NCI-H2029 treated with DMSO at 0.1 percent for 48 hours (cell line): ENCODE measurements around the gene CAPN10.
"Not testable (repeated sequence)": the region's sequence is repeated elsewhere in the genome, so short reads cannot be mapped to it uniquely, and the experiment has no call there.

ENCODE experiments used
- DNase-seq: peaks from one replicate; lab custom pipeline; 2025; lab: John Stamatoyannopoulos, UW

The CAPN10 gene

GRCh38 chr2:240603081-240603835 lies 16.7 kb downstream of the CAPN10 start:
- no peak for DNase-seq

- DNase-seq: no peak
Measured at GRCh38 chr2:240603846-240604245, 17.3 kb downstream of the CAPN10 start.

GRCh38 chr2:240604291-240604938 lies 17.9 kb downstream of the CAPN10 start:
- no peak for DNase-seq

GRCh38 chr2:240604939-240605716 lies 18.6 kb downstream of the CAPN10 start:
- no peak for DNase-seq

- no peak for DNase-seq
Measured at GRCh38 chr2:240605867-240606743, 19.6 kb downstream of the CAPN10 start.

- no peak for DNase-seq
Measured at GRCh38 chr2:240611601-240612210, 25.2 kb downstream of the CAPN10 start.

- DNase-seq: no peak
Measured at GRCh38 chr2:240613781-240614180, 27.2 kb downstream of the CAPN10 start.

- DNase-seq: no peak
Measured at GRCh38 chr2:240614391-240614790, 27.9 kb downstream of the CAPN10 start.

- no peak for DNase-seq
Measured at GRCh38 chr2:240615396-240615795, 28.9 kb downstream of the CAPN10 start.

- no peak for DNase-seq
Measured at GRCh38 chr2:240615820-240616547, 29.4 kb downstream of the CAPN10 start.

GRCh38 chr2:240616860-240617666 lies 30.5 kb downstream of the CAPN10 start:
- not testable (repeated sequence) for DNase-seq

- no peak for DNase-seq
Measured at GRCh38 chr2:240618776-240619175, 32.2 kb downstream of the CAPN10 start.

- no peak for DNase-seq
Measured at GRCh38 chr2:240619506-240620148, 33.1 kb downstream of the CAPN10 start.

GRCh38 chr2:240620149-240620731 lies 33.7 kb downstream of the CAPN10 start:
- no peak for DNase-seq

GRCh38 chr2:240620859-240621258 lies 34.3 kb downstream of the CAPN10 start:
- DNase-seq: no peak

GRCh38 chr2:240622060-240622411 lies 35.5 kb downstream of the CAPN10 start:
- no peak for DNase-seq

- DNase-seq: no peak
Measured at GRCh38 chr2:240622531-240623235, 36.1 kb downstream of the CAPN10 start.

GRCh38 chr2:240623531-240624010 lies 37.0 kb downstream of the CAPN10 start:
- DNase-seq: no peak
